GM12878 (cell line): Measurements from ENCODE around the gene HCFC1. TPM values are rescaled to one million over a fixed set of nuclear protein-coding genes. Genes with fewer than 3 reads are reported as not detected.

Experiments used
- ATAC-seq: fragments of 200-7000 bp; cut with Tn5 transposase; 3 replicates; pipeline ENCODE4 v1.9.1; 2020; ENCODE audit warnings: mild to moderate bottlenecking, moderate library complexity
- BruUV-seq: library from RNA; stranded (reverse); fragments of 400-500 nt; replicated peaks from 2 replicates; lab custom pipeline; 2021; lab: Mats Ljungman, UMichigan
- CTCF ChIA-PET: fragments of 300-600 bp; sonication (Branson Sonifier 250); formaldehyde crosslinking; extraction: SDS; loops from one replicate; lab custom pipeline; 2021; ENCODE audit warnings: inconsistent platforms; lab: Yijun Ruan, JAX
- POLR2A ChIA-PET: fragments of 350-600 bp; formaldehyde crosslinking; extraction: SDS; loops from one replicate; lab custom pipeline; 2021; ENCODE audit warnings: inconsistent platforms; lab: Charles Lee
- RAD21 ChIA-PET: fragments of 300-600 bp; sonication (Branson Sonifier 250); formaldehyde crosslinking; loops from one replicate; lab custom pipeline; 2023; ENCODE audit warnings: antibody characterized with exemption; ENCODE audit not compliant: unreplicated experiment; lab: Charles Lee
- SMC1A ChIA-PET: fragments of 300-600 bp; sonication (Branson Sonifier 250); formaldehyde crosslinking; loops from one replicate; lab custom pipeline; 2023; ENCODE audit not compliant: unreplicated experiment, uncharacterized antibody; lab: Charles Lee
- DNase-seq: peaks from one replicate; pipeline ENCODE4 v3.0.0-alpha.2; 2011; ENCODE audit warnings: low read depth, low spot score
- FAIRE-seq: peaks from 3 replicates; lab custom pipeline; 2011; peaks lifted over from hg19 to GRCh38; lab: Jason Lieb, UNC
- H2AFZ ChIP-seq: 2 replicates; pipeline ENCODE4 v1.6.0; 2011; ENCODE audit warnings: low read depth, low read length, control low read depth; ENCODE audit not compliant: control insufficient read depth
- H3K27ac ChIP-seq: 2 replicates; pipeline ENCODE4 v1.5.1; 2011; ENCODE audit warnings: control low read depth; ENCODE audit not compliant: control insufficient read depth, insufficient read depth
- H3K27me3 ChIP-seq, 2 experiments: replicated peaks in 1 of 2; 2 replicates each; pipeline versions ENCODE4 v1.6.0 to v1.6.1; 2011; ENCODE audit warnings: low read length in 1 of 2; ENCODE audit not compliant: control insufficient read depth in 2 of 2, insufficient read depth in 2 of 2
- H3K36me3 ChIP-seq, 2 experiments: 2 replicates each; pipeline ENCODE4 v1.5.1; 2011; ENCODE audit warnings: low read length in 1 of 2; ENCODE audit not compliant: control insufficient read depth in 2 of 2, insufficient read depth in 2 of 2
- H3K4me1 ChIP-seq: 2 replicates; pipeline ENCODE4 v1.6.1; 2011; ENCODE audit warnings: mild to moderate bottlenecking, low read length, moderate library complexity, mixed read lengths; ENCODE audit not compliant: control insufficient read depth, insufficient read depth
- H3K4me2 ChIP-seq: 2 replicates; pipeline ENCODE4 v1.6.0; 2011; ENCODE audit warnings: control low read depth; ENCODE audit not compliant: control insufficient read depth, insufficient read depth
- H3K4me3 ChIP-seq: fragments of 200-600 bp; sonication (generic); 2 replicates; pipeline ENCODE4 v1.5.1; 2016
- H3K79me2 ChIP-seq: 2 replicates; pipeline ENCODE4 v1.6.0; 2011; ENCODE audit warnings: low read length; ENCODE audit not compliant: control insufficient read depth, insufficient read depth
- H3K9ac ChIP-seq: 2 replicates; pipeline ENCODE4 v1.8.0; 2011; ENCODE audit warnings: low read length, control low read depth, mixed read lengths; ENCODE audit not compliant: control insufficient read depth, insufficient read depth
- H3K9me3 ChIP-seq: replicated peaks from 3 replicates; pipeline ENCODE4 v1.5.1; 2011; ENCODE audit warnings: mild to moderate bottlenecking, low read length; ENCODE audit not compliant: control insufficient read depth, insufficient read depth
- H4K20me1 ChIP-seq: 2 replicates; pipeline ENCODE4 v1.6.0; 2011; ENCODE audit not compliant: control insufficient read depth, insufficient read depth
- DPF2 ChIP-seq: fragments of 450-650 bp; IDR thresholded peaks from 2 replicates; pipeline ENCODE4 v1.6.1; 2017; ENCODE audit warnings: mild to moderate bottlenecking
- HDGF ChIP-seq: fragments of 450-650 bp; IDR thresholded peaks from 2 replicates; pipeline ENCODE4 v1.6.1; 2016; ENCODE audit warnings: antibody characterized with exemption
- KDM1A ChIP-seq: fragments of 200-600 bp; sonication (generic); IDR thresholded peaks from 2 replicates; pipeline ENCODE4 v1.6.1; 2016; ENCODE audit warnings: borderline replicate concordance
- LARP7 ChIP-seq: fragments of 450-650 bp; IDR thresholded peaks from 2 replicates; pipeline ENCODE4 v1.6.1; 2017; ENCODE audit warnings: mild to moderate bottlenecking
- MAX ChIP-seq: IDR thresholded peaks from 2 replicates; pipeline ENCODE4 v1.6.1; 2012; ENCODE audit warnings: low read depth, low read length, improper control_type of control experiment
- NFYA ChIP-seq: IDR thresholded peaks from 2 replicates; pipeline ENCODE4 v1.6.1; 2011; ENCODE audit warnings: low read depth, mild to moderate bottlenecking, low read length, improper control_type of control experiment, borderline replicate concordance
- RAD51 ChIP-seq: fragments of 450-650 bp; IDR thresholded peaks from 2 replicates; pipeline ENCODE4 v1.6.1; 2016; ENCODE audit warnings: moderate library complexity, mild to moderate bottlenecking, inconsistent platforms
- SMAD5 ChIP-seq: IDR thresholded peaks from 2 replicates; pipeline ENCODE4 v1.6.1; 2016; ENCODE audit warnings: antibody characterized with exemption, low read depth
- SMARCA5 ChIP-seq: fragments of 450-650 bp; IDR thresholded peaks from 2 replicates; pipeline ENCODE4 v1.6.1; 2017; ENCODE audit warnings: mild to moderate bottlenecking
- SRF ChIP-seq, 2 experiments: IDR thresholded peaks; 2 replicates each; pipeline ENCODE4 v1.6.1; 2011; ENCODE audit warnings: low read depth in 2 of 2, low read length in 2 of 2, mild to moderate bottlenecking in 1 of 2, moderate library complexity in 1 of 2
- ZBTB4 ChIP-seq: fragments of 450-650 bp; formaldehyde crosslinking; IDR thresholded peaks from 2 replicates; pipeline ENCODE4 v1.4.0; 2022; ENCODE audit warnings: mild to moderate bottlenecking, moderate library complexity
- ZZZ3 ChIP-seq: IDR thresholded peaks from 2 replicates; pipeline ENCODE4 v1.6.1; 2011; ENCODE audit warnings: low read depth; ENCODE audit not compliant: control insufficient read depth, insufficient read length
- WGBS: methylation state at CpG from one replicate; pipeline ENCODE4 v1.1.6; 2016; ENCODE audit warnings: low lambda C conversion rate; ENCODE audit not compliant: insufficient replicate concordance, insufficient coverage; ENCODE audit errors: missing lambda C conversion rate; 5-methylcytosine and 5-hydroxymethylcytosine counted together
- in situ Hi-C: fragments of 300-500 bp; cut with MboI; formaldehyde crosslinking; loops from 9 replicates; pipeline ENCODE4 v1.14.3; 2018; ENCODE audit warnings: mixed read lengths
- intact Hi-C: fragments of 100-400 bp; cut with micrococcal nuclease; formaldehyde crosslinking; loops from one replicate; pipeline ENCODE4 v1.14.2; 2022; ENCODE audit not compliant: unreplicated experiment
- polyA plus RNA-seq, 11 experiments: library from polyadenylated mRNA; depleted of rRNA in 4 of 11; unstranded in 6 of 11; stranded (reverse) in 5 of 11; fragments of >200 nt; fragmentation: Nextera tagmentation in 4 of 11; fragmentation: Illumina TruSeq in 1 of 11; extraction: Ambion mirVana in 4 of 11; extraction: Trizol in 1 of 11; gene quantifications; 1 replicate in 1 of 11; 2 replicates in 10 of 11; pipeline versions ENCODE4 v1.2.1 to v1.2.3, GENCODE V29; 2011 to 2016; ENCODE audit warnings: inconsistent platforms in 2 of 11, missing spikeins in 2 of 11, low read depth in 1 of 11
- total RNA-seq, 4 experiments: library from RNA; depleted of rRNA in 3 of 4; stranded (reverse); fragments of >200 nt in 3 of 4; fragmentation: Illumina TruSeq in 1 of 4; extraction: Trizol in 1 of 4; gene quantifications; 2 replicates each; pipeline versions ENCODE4 v1.2.1 to v1.2.3, GENCODE V29; 2013 to 2021
- TF ChIP-seq, protein P1 (sequence below), 3 experiments: IDR thresholded peaks in 2 of 3; conservative IDR thresholded peaks in 1 of 3; 2 replicates each; pipeline ENCODE4 v1.5.1; 2011; ENCODE audit warnings: low read depth in 3 of 3, low read length in 3 of 3, mild to moderate bottlenecking in 3 of 3, control low read depth in 2 of 3, moderate library complexity in 2 of 3, inconsistent platforms in 1 of 3, mixed read lengths in 1 of 3; ENCODE audit not compliant: control insufficient read depth in 2 of 3, insufficient read depth in 1 of 3; ENCODE audit errors: extremely low read depth in 1 of 3
- TF ChIP-seq, protein P2 (sequence below): fragments of 450-650 bp; IDR thresholded peaks from 2 replicates; pipeline ENCODE4 v1.6.1; 2018; ENCODE audit warnings: borderline replicate concordance, mild to moderate bottlenecking; ENCODE audit not compliant: partially characterized antibody

The HCFC1 gene
- total and polyA plus RNA-seq, 10 of the 15 experiments (the other 5 are each of a cell fraction or from before 2014, with no cell fraction given): 3.9 to 92.7 (median 23.5) TPM

DNA sequence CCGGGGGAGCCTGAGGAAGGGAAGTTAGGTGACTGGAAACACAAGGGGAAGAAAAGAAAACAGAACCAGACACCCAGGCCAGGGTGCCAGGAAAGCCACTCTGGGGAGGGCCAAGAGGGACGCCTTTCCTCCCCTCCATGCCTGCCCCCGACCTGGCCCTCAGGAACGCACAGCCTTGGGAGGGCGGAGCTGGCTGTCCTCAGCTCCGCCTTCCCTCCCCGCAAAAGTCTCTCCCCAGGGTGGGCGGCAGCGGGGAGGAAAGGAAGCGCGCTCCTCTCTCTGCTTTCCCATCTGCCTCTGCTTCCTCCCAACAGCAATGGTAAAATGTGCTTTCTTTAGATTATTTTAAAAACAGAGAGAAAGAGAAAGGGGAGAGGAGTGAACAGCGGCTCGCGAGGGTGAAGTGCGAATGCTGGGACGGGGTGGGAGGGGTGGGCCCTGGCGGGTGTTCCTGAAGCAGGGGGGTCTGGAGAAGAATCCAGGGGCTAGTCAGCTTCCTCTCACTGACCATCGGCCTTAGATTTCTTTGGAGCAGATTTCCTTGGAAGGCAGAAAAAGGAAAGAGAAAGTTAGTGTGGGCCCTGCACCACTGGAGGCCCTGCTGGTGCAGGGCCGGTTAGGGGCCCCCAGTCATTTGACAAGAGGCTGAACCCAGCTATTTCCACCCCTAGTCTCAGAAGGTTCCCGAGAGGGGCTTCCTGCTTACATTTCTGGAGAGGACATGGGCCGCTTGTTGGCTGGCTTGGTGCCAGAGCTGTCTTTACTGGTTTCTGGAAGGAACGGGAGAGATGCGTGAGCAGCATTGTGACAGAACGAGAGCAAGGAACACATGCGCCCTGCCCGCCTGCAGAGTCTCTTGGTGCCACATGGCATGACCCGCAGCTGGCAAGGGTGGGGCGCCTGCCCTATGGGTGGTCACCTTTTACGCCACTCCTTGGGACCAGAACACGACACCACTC, 22.5 kb downstream of the HCFC1 start:
- no peak for ATAC-seq
- intact Hi-C loops (loop anchor here (5.0 kb wide), 1 partner anchor 992 kb away; no protein-coding TSS in a partner anchor), in situ Hi-C loops (no loop called here)
- H3K9me3 ChIP-seq: no peaks in the 10 kb centered on the region
- no peaks in the 10 kb centered on the region; the same call in 1 of the 2 replicates for H3K79me2 ChIP-seq
- no peak overlapping the region for H3K4me3 ChIP-seq
- no peak overlapping the region for H3K4me2 ChIP-seq
- SMC1A ChIA-PET: interaction anchor here (0.7 to 6.5 kb wide), 2 partner anchors 13 to 24 kb away, joined by 3 to 61 read pairs; partner anchors contain the start of gene ARHGAP4
- H2AFZ ChIP-seq: no peak overlapping the region
- no peak overlapping the region for H3K9ac ChIP-seq
- no peaks in the 10 kb centered on the region for H3K27me3 ChIP-seq
- CTCF ChIA-PET: interaction anchor here (1.2 to 8.7 kb wide), 7 partner anchors 10 to 186 kb away, joined by 5 to 172 read pairs (median 26); partner anchors contain the start of genes ARHGAP4, NAA10 and PLXNB3
- FAIRE-seq: no peak
- WGBS: 89% methylated on average over 30 of the region's 30 CpGs
- H3K36me3 ChIP-seq: peaks cover 6 to 39% of the 10 kb centered on the region in 2 experiments
- POLR2A ChIA-PET: no interaction called here
- H3K27ac ChIP-seq: no peak overlapping the region
- BruUV-seq: no TSS peak
- RAD21 ChIA-PET: interaction anchor here (1.0 to 2.0 kb wide), 2 partner anchors 14 to 19 kb away, joined by 3 to 5 read pairs; no protein-coding TSS in a partner anchor
- no peaks in the 10 kb centered on the region for H3K4me1 ChIP-seq
- H4K20me1 ChIP-seq: no peaks in the 10 kb centered on the region
- DNase-seq: no peak
- TF ChIP-seq ZBTB4 (CRISPR knock-in tag) (no peak), HDGF (no peak), ZZZ3 (no peak), LARP7 (no peak), DPF2 (no peak), KDM1A (no peak), SMAD5 (no peak), MAX (no peak), RAD51 (no peak), SMARCA5 (no peak), SRF (IDR thresholded peaks at IDR 0.05; ENCODE audit: low read depth in 2 of 2, low read length in 2 of 2) (no peak), NFYA (no peak)
- TF ChIP-seq, protein P1, sequence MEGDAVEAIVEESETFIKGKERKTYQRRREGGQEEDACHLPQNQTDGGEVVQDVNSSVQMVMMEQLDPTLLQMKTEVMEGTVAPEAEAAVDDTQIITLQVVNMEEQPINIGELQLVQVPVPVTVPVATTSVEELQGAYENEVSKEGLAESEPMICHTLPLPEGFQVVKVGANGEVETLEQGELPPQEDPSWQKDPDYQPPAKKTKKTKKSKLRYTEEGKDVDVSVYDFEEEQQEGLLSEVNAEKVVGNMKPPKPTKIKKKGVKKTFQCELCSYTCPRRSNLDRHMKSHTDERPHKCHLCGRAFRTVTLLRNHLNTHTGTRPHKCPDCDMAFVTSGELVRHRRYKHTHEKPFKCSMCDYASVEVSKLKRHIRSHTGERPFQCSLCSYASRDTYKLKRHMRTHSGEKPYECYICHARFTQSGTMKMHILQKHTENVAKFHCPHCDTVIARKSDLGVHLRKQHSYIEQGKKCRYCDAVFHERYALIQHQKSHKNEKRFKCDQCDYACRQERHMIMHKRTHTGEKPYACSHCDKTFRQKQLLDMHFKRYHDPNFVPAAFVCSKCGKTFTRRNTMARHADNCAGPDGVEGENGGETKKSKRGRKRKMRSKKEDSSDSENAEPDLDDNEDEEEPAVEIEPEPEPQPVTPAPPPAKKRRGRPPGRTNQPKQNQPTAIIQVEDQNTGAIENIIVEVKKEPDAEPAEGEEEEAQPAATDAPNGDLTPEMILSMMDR (IDR thresholded peaks at IDR 0.05 in 2 of 3, conservative IDR thresholded peaks at IDR 0.05 in 1 of 3; ENCODE audit: control insufficient read depth in 2 of 3, extremely low read depth in 1 of 3, insufficient read depth in 1 of 3, low read depth in 3 of 3, low read length in 3 of 3): no peak
- TF ChIP-seq, protein P2, sequence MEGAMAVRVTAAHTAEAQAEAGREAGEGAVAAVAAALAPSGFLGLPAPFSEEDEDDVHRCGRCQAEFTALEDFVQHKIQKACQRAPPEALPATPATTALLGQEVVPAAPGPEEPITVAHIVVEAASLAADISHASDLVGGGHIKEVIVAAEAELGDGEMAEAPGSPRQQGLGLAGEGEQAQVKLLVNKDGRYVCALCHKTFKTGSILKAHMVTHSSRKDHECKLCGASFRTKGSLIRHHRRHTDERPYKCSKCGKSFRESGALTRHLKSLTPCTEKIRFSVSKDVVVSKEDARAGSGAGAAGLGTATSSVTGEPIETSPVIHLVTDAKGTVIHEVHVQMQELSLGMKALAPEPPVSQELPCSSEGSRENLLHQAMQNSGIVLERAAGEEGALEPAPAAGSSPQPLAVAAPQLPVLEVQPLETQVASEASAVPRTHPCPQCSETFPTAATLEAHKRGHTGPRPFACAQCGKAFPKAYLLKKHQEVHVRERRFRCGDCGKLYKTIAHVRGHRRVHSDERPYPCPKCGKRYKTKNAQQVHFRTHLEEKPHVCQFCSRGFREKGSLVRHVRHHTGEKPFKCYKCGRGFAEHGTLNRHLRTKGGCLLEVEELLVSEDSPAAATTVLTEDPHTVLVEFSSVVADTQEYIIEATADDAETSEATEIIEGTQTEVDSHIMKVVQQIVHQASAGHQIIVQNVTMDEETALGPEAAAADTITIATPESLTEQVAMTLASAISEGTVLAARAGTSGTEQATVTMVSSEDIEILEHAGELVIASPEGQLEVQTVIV: no peak
